Stimulated activated effector memory CD8-positive, alpha-beta T cell treated with anti-CD3 and anti-CD28 coated beads, Interleukin-12 subunit alpha, Interleukin-12 subunit beta, amount 100 ng/mL, for 72 hours (primary cell): ENCODE results near the gene PHLPP1.
"Not testable (repeated sequence)": the region's sequence is repeated elsewhere in the genome, so short reads cannot be mapped to it uniquely, and the experiment has no call there.

ENCODE experiments used
- ATAC-seq: fragments of 150-1000 bp; cut with Tn5 transposase; 2 replicates; pipeline ENCODE4 v1.10.0; 2021
- DNase-seq, 2 donors: peaks; one replicate each; pipeline ENCODE4 v3.0.0; 2021 to 2022; ENCODE audit warnings: low spot score in 2 of 2
- H3K27ac Mint-ChIP-seq: one replicate; pipeline ENCODE4 v1.8.0; 2022; ENCODE audit warnings: mild to moderate bottlenecking, mixed read lengths
- H3K36me3 Mint-ChIP-seq: one replicate; pipeline ENCODE4 v1.8.0; 2022; ENCODE audit warnings: mild to moderate bottlenecking, mixed read lengths
- H3K4me1 Mint-ChIP-seq: one replicate; pipeline ENCODE4 v1.8.0; 2022; ENCODE audit warnings: mixed read lengths
- H3K4me3 Mint-ChIP-seq: one replicate; pipeline ENCODE4 v1.8.0; 2022; ENCODE audit warnings: mild to moderate bottlenecking, mixed read lengths
- H3K9me3 Mint-ChIP-seq: one replicate; pipeline ENCODE4 v1.8.0; 2022; ENCODE audit warnings: mixed read lengths

Gene PHLPP1

GRCh38 chr18:62792016-62792415, 76.7 kb downstream of the PHLPP1 start:
- H3K27ac Mint-ChIP-seq = no peak overlapping the region
- no peaks in the 10 kb centered on the region for H3K9me3 Mint-ChIP-seq
- ATAC-seq = no peak
- H3K36me3 Mint-ChIP-seq = no peaks in the 10 kb centered on the region
- peaks cover 18% of the 10 kb centered on the region for H3K4me1 Mint-ChIP-seq
- DNase-seq = no peak
- H3K4me3 Mint-ChIP-seq = no peak overlapping the region

GRCh38 chr18:62795813-62796212, 80.5 kb downstream of the PHLPP1 start:
- no peak overlapping the region for H3K4me3 Mint-ChIP-seq
- H3K9me3 Mint-ChIP-seq = no peaks in the 10 kb centered on the region
- peaks cover 13% of the 10 kb centered on the region for H3K4me1 Mint-ChIP-seq
- no peaks in the 10 kb centered on the region for H3K36me3 Mint-ChIP-seq
- H3K27ac Mint-ChIP-seq = no peak overlapping the region
- DNase-seq = no peak
- ATAC-seq = peak; percentile 62

- H3K36me3 Mint-ChIP-seq = no peaks in the 10 kb centered on the region
- H3K4me1 Mint-ChIP-seq = peaks cover 11% of the 10 kb centered on the region
- no peak overlapping the region for H3K27ac Mint-ChIP-seq
- H3K9me3 Mint-ChIP-seq = no peaks in the 10 kb centered on the region
- no peak for DNase-seq
- ATAC-seq = no peak
- no peak overlapping the region for H3K4me3 Mint-ChIP-seq
These were observed 80.9 kb downstream of the PHLPP1 start for GRCh38 chr18:62796216-62796621.

- H3K36me3 Mint-ChIP-seq = no peaks in the 10 kb centered on the region
- H3K9me3 Mint-ChIP-seq = no peaks in the 10 kb centered on the region
- ATAC-seq (no peak), DNase-seq (no peak)
- H3K4me1 Mint-ChIP-seq = peaks cover 16% of the 10 kb centered on the region
- H3K27ac Mint-ChIP-seq = no peak overlapping the region
- no peak overlapping the region for H3K4me3 Mint-ChIP-seq
These were observed 82.0 kb downstream of the PHLPP1 start for GRCh38 chr18:62797329-62797728.

GRCh38 chr18:62799977-62800376, 84.6 kb downstream of the PHLPP1 start:
- H3K4me3 Mint-ChIP-seq = no peak overlapping the region
- H3K36me3 Mint-ChIP-seq = no peaks in the 10 kb centered on the region
- no peaks in the 10 kb centered on the region for H3K9me3 Mint-ChIP-seq
- no peak overlapping the region for H3K27ac Mint-ChIP-seq
- peaks cover 16% of the 10 kb centered on the region for H3K4me1 Mint-ChIP-seq
- DNase-seq (no peak), ATAC-seq (no peak)

- H3K4me3 Mint-ChIP-seq = no peak overlapping the region
- no peak overlapping the region for H3K27ac Mint-ChIP-seq
- no peaks in the 10 kb centered on the region for H3K9me3 Mint-ChIP-seq
- peaks cover 5% of the 10 kb centered on the region for H3K4me1 Mint-ChIP-seq
- no peaks in the 10 kb centered on the region for H3K36me3 Mint-ChIP-seq
- ATAC-seq (no peak), DNase-seq (no peak)
These were observed 87.2 kb downstream of the PHLPP1 start for GRCh38 chr18:62802523-62802922.

- no peak for ATAC-seq
- no peak overlapping the region for H3K27ac Mint-ChIP-seq
- H3K9me3 Mint-ChIP-seq = no peaks in the 10 kb centered on the region
- no peak overlapping the region for H3K4me3 Mint-ChIP-seq
- H3K36me3 Mint-ChIP-seq = no peaks in the 10 kb centered on the region
- H3K4me1 Mint-ChIP-seq = no peaks in the 10 kb centered on the region
- DNase-seq = no peak
These were observed 92.1 kb downstream of the PHLPP1 start for GRCh38 chr18:62807396-62807795.

GRCh38 chr18:62808123-62808522, 92.8 kb downstream of the PHLPP1 start:
- Mint-ChIP-seq H3K36me3 (no peaks in the 10 kb centered on the region), H3K4me1 (peaks cover 7% of the 10 kb centered on the region), H3K4me3 (no peak overlapping the region), H3K27ac (no peak overlapping the region), H3K9me3 (no peaks in the 10 kb centered on the region)
- DNase-seq (no peak), ATAC-seq (no peak)

GRCh38 chr18:62809445-62809844, 94.1 kb downstream of the PHLPP1 start:
- H3K4me3 Mint-ChIP-seq, H3K9me3 Mint-ChIP-seq, ATAC-seq, H3K36me3 Mint-ChIP-seq, H3K27ac Mint-ChIP-seq, DNase-seq: not testable (repeated sequence)
- H3K4me1 Mint-ChIP-seq = peaks cover 12% of the 10 kb centered on the region

GRCh38 chr18:62809900-62810299, 94.6 kb downstream of the PHLPP1 start:
- no peak for DNase-seq
- no peak for ATAC-seq
- no peaks in the 10 kb centered on the region for H3K9me3 Mint-ChIP-seq
- no peak overlapping the region for H3K27ac Mint-ChIP-seq
- H3K36me3 Mint-ChIP-seq = no peaks in the 10 kb centered on the region
- no peak overlapping the region for H3K4me3 Mint-ChIP-seq
- H3K4me1 Mint-ChIP-seq = peaks cover 12% of the 10 kb centered on the region

GRCh38 chr18:62810682-62811081, 95.3 kb downstream of the PHLPP1 start:
- H3K36me3 Mint-ChIP-seq = no peaks in the 10 kb centered on the region
- peaks cover 12% of the 10 kb centered on the region for H3K4me1 Mint-ChIP-seq
- no peak overlapping the region for H3K4me3 Mint-ChIP-seq
- ATAC-seq = no peak
- no peaks in the 10 kb centered on the region for H3K9me3 Mint-ChIP-seq
- no peak for DNase-seq
- H3K27ac Mint-ChIP-seq = no peak overlapping the region

GRCh38 chr18:62811674-62812073, 96.3 kb downstream of the PHLPP1 start:
- DNase-seq = no peak
- no peak for ATAC-seq
- no peak overlapping the region for H3K27ac Mint-ChIP-seq
- peaks cover 12% of the 10 kb centered on the region for H3K4me1 Mint-ChIP-seq
- H3K4me3 Mint-ChIP-seq = no peak overlapping the region
- no peaks in the 10 kb centered on the region for H3K9me3 Mint-ChIP-seq
- H3K36me3 Mint-ChIP-seq = no peaks in the 10 kb centered on the region

- Mint-ChIP-seq H3K4me3 (no peak overlapping the region), H3K9me3 (no peaks in the 10 kb centered on the region), H3K4me1 (peaks cover 12% of the 10 kb centered on the region), H3K27ac (no peak overlapping the region), H3K36me3 (no peaks in the 10 kb centered on the region)
- no peak for ATAC-seq
- DNase-seq = no peak
These were observed 96.9 kb downstream of the PHLPP1 start for GRCh38 chr18:62812242-62812641.

GRCh38 chr18:62812876-62813275, 97.5 kb downstream of the PHLPP1 start:
- no peak overlapping the region for H3K27ac Mint-ChIP-seq
- no peak overlapping the region for H3K4me3 Mint-ChIP-seq
- H3K36me3 Mint-ChIP-seq = no peaks in the 10 kb centered on the region
- DNase-seq = no peak
- H3K9me3 Mint-ChIP-seq = no peaks in the 10 kb centered on the region
- no peak for ATAC-seq
- H3K4me1 Mint-ChIP-seq = peaks cover 12% of the 10 kb centered on the region

- ATAC-seq = no peak
- no peak overlapping the region for H3K27ac Mint-ChIP-seq
- H3K4me1 Mint-ChIP-seq = peaks cover 12% of the 10 kb centered on the region
These were observed 98.9 kb downstream of the PHLPP1 start for GRCh38 chr18:62814132-62814759.

GRCh38 chr18:62825382-62825781, 110.0 kb downstream of the PHLPP1 start:
- peaks cover under 1% of the 10 kb centered on the region for H3K36me3 Mint-ChIP-seq
- H3K4me1 Mint-ChIP-seq = peaks cover 6% of the 10 kb centered on the region
- no peak overlapping the region for H3K27ac Mint-ChIP-seq
- ATAC-seq (no peak), DNase-seq (no peak)
- no peak overlapping the region for H3K4me3 Mint-ChIP-seq
- no peaks in the 10 kb centered on the region for H3K9me3 Mint-ChIP-seq

More at GRCh38 chr18:62814132-62814759, 98.9 kb downstream of the PHLPP1 start:
- Mint-ChIP-seq H3K9me3 (no peaks in the 10 kb centered on the region), H3K4me3 (no peak overlapping the region), H3K36me3 (no peaks in the 10 kb centered on the region)
- DNase-seq = no peak

GRCh38 chr18:62827397-62827796, 112.1 kb downstream of the PHLPP1 start:
- H3K9me3 Mint-ChIP-seq = no peaks in the 10 kb centered on the region
- peaks cover 6% of the 10 kb centered on the region for H3K36me3 Mint-ChIP-seq
- ATAC-seq (no peak), DNase-seq (no peak)
- peaks cover 6% of the 10 kb centered on the region for H3K4me1 Mint-ChIP-seq
- no peak overlapping the region for H3K4me3 Mint-ChIP-seq
- H3K27ac Mint-ChIP-seq = no peak overlapping the region
